Stimulated activated CD8-positive, alpha-beta memory T cell treated with anti-CD3 and anti-CD28 coated beads, Interleukin-7, amount 100 ng/mL, for 24 hours (primary cell): ENCODE results near the gene SIL1.

ENCODE experiments used
- DNase-seq: peaks from one replicate; pipeline ENCODE4 v3.0.0-alpha.2; 2020; ENCODE audit warnings: low read depth

SIL1 gene

DNA sequence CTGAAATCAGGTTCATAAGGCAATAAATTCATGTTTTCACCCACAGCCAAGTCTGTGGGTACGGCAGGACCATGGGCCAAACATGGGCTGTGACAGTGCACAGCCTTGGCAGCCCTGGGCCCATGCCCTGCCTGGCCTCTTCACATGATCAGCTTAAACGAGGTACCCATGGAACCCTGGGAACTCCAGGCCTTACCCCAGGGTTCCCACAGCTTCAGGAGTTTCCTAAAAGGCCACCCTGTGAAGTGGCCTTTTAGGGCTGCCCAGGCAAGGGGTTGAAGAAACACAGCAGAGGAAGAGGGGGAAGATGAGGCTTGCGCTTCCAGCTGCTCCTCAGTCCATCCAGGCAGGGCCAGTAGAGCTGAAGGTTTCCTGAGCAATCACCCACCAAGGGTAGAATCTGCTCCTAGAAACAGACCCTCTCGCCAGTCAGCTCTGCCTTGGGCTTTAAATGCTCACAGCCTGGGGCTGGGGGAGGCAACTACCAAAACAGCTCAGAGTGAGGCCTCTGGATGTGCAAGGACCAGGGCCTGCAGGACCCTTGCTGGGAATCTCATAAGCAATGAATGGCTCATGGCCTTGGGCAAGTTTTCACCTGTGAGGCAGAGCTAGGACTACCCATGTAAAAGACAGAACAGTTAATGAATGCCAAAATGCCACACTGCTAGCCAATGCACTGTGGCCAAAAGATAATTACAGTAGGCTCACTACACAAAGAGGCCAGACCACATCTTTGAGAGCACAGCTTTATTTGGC is 243.7 kb downstream of the SIL1 start:
- DNase-seq = no peak

DNA sequence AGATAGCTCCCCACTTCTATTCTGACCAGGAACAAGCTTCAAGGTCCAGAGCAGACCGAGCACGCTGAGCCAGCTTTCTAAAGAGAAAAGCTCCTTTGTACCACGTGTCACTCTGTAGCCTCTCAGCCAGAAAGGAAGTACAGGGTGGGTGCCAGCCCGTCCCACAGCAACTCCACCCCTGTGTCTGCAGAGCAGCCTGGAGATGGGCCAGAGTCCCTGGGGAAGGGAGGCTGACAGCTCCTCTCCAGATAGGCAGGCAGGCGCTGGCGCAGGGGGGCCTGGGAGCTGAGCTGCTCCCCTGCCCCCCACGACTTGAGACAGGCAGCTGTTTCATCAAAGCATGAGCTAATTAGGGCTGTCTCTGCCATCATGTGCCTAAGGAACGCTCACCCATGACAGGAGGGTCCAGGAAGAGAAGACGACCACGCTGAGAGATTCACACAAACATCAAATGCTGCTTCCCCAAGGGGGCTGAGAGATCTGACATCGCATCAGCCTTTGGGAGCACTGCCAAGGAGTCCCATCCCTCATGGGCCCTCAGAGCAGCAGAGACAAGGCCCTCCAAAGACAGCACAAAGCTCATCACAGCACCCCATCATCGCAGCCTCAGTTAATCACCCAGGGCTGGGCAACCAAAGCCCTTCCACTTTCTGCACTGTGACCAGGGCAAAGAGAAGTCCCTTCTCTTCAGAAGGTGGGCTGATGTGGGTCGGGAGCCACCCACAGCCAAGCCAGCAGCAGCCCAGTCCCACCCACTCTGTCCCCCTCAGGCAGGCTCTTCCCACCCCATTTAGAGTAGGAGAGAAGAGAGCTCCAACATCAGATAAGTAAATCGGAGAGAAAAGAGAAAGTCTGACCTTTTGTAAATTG is 244.5 kb downstream of the SIL1 start:
- DNase-seq = no peak

DNA sequence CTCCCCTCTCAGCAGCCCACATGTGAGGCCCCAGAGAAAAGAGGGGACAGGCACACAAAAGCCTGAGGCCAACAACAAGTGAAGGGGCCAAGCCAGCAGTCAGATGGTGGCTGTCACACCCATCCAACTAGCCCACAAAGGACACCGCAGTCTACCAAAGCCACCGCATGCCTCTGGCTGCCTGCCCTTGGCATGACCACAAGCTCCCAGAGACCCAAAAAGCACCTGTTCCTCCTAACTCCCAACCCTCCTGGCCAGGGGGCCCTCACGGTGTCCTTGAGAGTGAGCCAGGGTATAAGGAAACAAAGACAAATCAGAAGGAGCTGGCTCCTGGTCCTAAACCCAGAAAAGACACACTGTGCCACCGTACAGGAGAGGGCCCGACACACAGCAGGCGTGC is 245.2 kb downstream of the SIL1 start:
- DNase-seq = no peak

DNA sequence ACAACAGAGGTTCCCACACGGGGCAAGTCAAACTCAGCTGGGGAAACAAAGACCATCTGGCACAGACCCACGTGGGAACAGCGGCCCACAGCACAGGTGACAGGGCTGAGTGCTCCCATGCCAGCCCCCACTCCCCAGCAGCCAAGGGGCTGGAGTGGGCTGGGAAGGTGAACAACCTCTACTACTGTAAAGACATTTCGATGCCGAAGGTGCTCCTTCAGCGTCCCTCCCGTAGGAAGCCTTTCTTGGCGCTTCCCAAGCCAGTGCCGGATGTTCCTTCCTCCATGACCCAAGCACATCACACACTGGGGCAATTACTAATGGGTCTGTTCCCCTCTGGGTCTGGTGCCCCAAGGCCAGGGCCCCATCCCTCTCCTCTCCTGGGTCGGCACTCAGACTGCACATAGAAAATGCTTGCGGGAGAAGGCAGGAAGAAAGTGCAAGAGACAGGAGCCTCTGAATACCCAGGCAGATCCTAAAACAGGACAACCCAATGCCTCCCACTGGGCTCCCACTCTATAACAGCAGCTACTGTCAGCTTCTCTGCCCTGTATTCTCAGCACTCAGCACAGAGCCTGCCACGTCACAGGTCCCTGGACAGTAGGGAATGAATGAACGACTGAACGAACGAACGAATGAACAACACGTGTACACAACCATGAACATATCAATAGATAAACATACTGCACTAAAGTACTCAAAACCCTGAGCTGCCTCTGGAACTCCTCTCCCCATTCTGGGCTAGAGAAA is 246.0 kb downstream of the SIL1 start:
- no peak for DNase-seq

DNA sequence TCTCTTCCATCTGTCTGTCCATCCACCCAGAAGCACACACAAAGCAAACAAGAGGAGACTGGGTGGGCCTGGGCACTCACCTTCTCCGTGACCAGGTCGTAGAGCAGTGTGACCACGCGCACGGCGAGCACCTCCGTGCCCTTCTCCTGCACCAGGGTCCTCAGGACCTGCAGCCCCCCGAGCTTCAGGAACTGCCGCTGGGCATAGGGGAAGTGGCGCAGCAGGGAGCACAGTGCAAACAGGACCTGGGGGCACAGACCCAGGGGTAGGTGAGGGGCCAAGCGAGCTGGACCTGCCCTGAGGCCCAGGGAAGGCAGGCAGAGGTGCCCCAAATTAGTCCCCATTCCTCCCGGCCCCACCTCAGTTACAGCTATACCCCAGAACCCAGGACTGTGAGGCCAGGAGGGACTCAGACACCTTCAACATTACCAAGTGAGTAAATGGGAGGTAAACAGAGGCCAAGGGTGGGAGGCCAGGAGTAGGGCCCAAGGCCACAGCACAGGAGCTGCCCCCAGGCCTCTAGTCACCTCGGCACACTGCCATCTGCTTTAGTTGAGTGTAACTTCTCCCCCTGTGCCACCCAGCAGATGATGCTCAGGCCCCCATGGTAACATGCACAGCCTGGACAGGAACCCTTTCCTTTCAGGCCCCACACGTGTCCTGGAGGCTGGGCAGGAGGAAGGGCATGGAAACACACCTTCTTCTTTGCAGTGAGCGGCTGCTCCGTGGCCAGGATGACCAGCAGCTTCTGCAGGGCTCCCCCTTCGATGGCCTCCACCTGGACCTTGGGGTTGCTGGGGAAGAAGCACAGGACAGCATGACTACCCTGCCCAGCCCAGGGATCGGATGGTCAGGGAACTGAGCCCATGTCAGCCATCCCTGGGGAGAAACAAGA is 246.8 kb downstream of the SIL1 start:
- no peak for DNase-seq

DNA sequence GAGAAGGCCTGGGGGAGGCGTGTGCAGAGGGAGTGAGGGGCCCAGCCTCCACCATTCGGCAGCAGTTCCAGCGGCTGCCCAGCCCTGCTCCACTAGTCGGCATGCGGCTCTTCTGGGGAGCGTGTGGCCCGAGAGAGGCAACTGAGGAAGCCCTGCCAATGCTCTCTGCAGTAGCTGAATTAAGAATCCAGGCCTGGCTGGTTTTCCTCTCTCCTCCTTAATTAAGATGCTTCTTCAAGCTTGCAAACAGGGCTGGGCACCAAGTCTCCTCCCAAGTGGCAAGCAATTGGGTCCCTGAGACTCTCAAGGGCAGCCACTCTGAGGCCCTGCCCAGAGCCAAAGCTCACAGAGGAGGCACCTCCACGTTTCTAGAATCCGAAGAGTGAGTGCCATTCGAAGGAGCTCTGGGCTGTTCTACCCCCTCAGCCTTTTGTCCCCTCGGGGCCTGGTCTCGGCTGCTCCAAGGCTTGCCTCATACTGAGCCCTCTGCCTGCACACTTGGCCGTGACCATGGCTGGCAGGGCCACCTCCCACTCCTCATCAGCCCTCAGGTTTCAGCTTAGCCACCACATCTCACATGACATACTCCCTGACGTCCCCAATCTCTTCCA is 247.6 kb downstream of the SIL1 start:
- no peak for DNase-seq

DNA sequence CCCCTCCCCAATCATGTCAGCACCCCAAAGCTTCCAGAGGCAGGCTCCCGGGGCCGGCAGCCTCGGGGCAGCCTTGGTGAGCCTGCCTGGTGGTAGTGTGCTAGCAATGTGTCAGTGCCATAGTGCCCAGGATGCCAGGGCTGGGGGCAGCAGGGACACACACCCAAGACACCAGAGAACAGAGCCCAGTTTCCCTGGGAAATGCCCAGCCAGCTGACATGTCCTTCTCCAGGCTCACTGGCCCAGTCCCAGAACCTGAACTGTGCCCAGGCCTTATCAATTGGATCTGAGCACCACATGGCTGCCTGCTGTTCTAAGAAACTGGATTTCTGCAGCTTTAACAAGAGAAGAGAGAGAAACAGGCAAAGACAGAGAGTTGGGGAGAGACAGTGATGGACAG is 248.2 kb downstream of the SIL1 start:
- DNase-seq = no peak

DNA sequence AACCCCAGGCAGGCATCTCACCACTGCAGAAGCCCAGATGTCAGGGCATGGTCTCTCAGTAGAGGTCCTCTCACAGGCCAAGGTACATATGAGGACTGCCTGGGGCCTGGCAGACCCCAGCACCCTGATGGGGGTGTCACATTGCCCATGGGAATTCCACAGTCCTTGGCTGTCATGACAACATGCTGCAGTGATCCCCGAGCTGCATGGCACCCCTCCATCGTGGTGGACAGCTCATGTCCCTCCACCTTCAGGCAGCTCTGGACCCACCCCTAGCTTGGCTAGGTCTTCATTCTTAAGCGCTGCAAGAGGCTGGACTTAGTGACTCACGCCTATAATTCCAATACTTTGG is 249.0 kb downstream of the SIL1 start:
- no peak for DNase-seq

DNA sequence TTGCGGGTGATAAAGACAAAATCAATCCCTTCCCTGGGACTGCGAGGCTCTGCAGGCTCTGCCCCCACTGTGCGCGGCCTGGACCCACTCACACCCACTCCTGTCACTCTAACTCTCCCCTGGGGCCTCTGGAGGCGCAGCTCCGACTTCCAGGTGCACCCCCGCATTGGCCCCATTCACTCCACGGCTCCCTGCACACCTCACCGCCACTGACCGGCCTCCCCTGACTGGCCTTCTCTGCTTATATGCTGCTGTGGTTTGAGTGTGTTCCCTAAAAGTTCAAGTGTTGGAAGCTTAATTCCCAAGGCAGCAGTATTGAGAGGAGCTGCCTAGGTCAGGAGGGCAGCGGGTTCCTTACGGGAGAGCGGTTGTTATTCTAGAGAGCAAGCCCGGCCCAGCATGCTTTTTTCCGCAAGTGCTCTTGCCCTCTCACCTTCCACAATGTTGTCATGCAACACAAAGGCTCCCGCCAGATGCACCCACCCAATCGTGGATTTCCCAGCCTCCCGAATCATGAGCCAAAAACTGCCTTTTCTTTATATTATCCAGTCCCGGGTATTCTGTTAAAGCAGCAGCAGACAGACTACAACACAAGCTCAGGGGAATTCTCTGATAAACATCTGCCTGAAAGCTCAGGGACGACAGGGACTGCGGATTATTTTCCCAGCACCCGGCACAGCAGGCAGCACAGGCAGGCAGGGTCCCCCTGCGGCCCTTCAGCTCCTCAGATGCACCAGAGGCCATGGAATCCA is 249.5 kb downstream of the SIL1 start:
- no peak for DNase-seq

DNA sequence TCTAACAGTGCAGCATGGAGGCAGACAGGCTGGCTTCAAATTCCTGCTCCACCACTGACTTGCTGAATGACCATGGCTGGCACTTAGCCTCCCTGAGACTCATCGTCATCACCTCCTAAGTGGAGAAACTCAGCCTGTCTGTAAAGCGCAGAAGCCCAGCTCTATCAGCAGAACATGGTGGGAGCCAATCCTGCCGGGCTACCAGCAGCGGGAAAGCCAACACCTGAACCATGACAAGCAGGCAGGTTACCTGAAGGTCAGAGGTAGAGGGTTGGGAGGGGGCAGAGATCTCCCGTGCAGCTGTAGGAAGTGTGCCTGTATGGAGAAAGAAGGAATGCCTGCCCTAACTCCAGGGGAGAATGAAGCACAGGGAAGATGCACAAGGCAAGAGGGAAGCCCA is 250.4 kb downstream of the SIL1 start:
- DNase-seq = no peak

DNA sequence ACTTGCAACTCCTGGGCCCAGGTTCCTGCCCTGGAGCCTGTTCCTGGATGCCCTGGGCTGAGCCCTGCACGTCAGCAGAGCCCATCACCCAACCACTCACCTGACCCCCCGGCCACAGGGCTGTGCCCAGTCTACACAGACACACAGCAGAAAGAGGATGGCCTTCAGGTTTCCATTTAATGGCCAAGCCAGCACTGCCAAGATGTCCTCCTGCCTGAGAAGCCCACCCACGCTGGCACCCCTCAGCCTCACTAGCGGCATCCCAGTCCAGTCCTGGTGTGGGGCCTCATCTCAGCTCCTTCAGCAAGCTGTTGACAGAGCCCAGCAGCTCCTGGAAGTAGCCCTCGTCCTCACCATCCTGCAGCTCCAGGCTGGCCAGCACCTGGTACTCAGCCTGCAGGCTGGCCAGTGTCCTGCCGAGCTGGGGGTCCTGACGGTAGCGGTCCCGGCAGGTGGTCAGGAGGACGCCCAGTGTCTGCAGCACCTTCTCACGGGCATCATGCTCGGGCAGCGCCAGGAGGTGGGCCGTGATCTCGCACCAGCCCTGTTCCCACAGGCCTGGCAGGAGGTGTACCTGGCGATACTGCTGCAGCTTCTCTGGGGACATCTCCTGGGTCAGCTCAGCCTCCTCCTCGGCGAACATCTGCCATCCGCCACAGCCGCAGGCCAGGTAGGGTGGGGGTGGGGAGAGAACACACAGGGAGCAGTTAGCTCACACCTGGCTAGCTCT is 251.2 kb downstream of the SIL1 start:
- no peak for DNase-seq

DNA sequence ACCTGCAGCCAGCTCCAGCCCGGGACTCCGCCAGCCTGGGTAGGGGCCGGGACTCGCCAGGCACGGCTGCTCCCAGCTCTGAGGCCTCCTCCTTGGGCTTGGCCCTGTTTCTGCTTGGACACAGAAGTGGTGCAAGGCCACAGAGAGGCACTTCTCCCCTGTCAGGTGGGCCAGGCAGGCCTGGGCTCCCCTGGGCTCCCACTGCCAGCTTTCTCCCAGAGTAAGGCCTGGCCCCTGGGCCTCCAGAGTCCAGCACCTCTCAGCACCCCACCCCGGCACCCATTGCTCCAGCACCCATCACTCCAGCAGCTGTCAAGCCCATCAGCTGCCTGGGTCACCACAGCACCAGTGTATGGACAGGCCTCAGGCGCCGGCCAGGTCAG is 251.9 kb downstream of the SIL1 start:
- DNase-seq = no peak

DNA sequence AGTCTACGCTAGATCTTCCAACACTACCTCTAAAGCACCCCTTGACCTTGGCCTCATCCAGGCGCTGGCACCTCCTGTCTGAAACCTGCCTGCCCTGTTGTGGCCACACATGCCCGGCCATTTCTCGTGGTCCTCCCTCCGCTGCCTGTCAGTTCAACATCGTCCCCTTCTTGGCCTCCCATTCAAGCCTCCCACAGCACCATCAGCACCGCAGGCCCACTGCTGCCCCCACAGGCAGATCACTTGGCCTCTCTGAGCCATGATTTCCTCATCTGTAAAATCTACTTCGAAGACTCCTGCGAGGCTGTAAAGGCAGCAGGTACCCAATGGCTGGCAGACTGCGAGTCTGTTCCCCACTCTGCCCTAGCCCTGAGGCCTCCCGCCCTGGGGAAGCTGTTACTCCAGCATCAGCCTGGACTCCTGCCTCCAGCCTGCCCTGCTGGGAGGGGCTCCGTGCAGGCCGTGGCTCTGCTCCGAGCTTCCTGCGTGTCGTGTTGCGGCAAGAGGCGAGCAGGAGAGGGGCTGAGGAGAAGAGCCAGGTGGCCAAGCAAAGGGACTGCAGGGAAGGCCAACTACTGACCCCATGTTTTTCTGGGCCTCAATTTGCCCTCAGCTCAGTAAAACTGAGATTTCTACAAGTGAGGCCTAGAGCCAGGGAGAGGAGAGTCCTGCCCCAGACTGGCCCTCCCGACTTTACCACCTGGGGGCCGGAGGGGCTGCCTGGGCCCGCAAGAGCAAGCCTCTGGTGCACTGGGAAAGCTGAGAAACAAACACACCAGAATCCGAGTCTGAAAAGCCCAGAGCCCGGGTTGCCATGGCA is 252.5 kb downstream of the SIL1 start:
- no peak for DNase-seq

DNA sequence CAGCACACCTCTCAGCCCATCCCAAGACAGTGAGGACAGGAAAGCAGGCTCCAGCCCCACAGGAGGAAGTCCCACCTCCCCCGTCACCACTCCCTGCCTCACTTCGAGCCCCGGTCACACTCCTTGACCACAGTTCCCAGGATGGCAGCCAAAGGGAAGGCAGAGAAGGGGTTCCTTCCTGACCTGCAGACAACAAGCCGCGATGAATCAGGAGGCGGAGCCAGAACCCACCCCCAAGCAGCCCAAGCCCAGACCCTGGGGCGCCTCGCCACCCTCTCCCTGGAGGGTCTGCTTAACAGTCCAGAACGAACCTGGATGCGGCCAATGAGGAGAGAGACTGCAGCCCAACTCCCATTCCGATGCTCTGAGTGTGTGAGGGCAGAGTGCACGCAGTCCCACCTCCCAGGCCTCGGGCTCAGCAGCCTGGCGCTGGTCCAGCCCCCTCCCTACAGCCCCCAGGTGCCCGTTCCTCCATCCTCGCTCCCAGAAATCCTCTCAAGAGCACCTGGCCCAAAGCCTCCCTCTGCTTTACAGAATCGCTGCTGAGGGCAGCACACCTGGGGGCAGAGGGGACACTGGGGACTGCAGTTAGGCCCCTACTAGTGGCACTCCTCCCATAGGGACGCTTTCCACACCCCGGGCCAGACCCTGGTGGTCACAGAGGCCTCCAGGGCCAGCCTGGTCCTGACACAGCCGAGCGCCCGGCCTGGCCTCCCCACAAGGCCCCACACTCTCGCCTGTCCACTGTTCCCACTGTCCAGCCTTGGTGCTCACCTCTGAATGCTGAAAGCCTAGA is 253.4 kb downstream of the SIL1 start:
- no peak for DNase-seq

DNA sequence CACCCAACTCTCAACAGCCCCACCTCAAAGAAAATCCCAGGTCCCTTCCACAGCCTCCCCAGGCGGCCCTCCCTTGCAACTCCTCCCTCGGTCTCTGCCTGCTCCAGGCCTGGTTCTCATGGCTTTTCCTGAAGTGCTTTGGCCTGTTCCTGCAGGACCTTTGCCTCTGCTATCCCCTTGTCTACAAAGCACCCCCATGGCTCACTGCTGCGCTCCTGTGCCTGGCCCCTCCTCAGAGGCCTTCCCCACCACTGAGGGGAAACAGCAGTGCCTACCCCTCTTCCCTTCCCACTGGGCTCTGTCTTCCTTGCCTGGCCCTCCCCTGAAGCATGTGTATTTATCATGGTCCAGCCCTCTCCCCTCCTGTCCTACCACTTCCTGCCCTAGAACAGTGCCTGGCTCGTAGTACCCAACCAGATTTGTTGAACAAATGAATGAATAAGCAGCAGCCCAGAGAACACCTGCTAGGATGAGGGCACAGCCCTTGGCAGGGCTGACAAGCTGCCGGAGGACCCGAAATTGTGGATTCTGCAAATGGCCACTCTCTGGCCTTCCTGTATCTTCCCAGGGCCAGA is 254.5 kb downstream of the SIL1 start:
- no peak for DNase-seq

DNA sequence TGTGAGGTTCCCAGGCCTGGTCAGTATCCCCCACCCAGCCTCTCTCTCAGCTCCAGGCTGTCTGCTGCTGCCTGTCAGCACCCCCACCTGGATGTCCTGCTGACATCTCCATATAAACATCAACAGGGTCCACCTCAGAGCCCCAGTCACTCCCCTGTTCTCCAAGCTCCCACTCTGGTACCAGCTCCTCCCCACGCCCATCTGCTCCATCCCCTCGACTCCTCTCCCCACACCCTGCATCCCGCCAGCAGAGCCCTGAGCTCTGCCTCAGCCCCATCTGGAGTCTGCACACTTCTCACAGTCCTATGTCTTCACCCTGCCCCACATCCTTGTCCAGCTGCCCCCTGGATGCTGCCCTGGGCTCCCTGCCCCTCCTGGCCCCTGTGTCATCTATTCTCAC is 255.3 kb downstream of the SIL1 start:
- DNase-seq = no peak

DNA sequence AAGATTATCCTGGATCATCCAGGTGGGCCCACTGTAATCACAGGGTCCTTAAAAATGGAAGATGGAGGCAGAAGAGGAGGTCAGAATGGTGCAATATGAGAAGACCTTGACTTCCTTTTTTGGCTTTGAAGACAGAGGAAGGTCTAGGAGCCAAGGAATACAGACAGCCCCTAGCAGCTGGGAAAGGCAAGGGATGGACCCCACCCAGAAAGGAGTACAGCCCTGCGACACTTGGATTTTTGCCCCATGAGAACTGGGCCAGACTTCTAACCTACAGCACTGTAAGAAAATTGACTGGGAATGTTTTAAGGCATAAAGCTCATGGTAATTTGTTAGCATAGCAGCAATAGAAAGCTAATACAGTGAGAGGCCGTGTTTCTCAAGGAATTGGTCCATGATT is 256.1 kb downstream of the SIL1 start:
- DNase-seq = no peak

DNA sequence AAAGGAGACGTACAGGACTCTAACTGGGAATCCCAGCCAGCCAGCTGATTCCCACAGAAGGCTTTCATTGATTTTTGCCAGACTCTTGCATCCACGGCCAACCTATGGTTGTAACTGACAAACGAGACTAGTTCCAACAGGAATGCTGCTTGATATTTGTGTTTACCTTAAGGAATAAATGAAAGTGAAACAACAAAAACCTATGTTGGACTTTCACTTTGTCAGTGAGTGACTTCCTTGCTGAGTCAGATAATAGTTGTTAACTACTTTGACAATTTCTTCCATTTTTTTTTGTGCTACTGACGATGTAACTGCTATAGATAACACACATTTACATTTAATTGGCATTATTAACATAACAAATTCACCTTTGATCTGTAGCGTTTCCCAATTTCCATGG is 259.6 kb downstream of the SIL1 start:
- DNase-seq = no peak
